Nephron progenitor cell (in vitro differentiated cells): ENCODE results near the gene DAPK1.

Source experiments
- DNase-seq: peaks from one replicate; pipeline ENCODE4 v3.0.0; 2021
- H3K27ac Mint-ChIP-seq: 2 replicates; pipeline ENCODE4 v1.8.0; 2021; ENCODE audit warnings: mild to moderate bottlenecking, moderate library complexity, mixed read lengths
- H3K27me3 Mint-ChIP-seq: 2 replicates; pipeline ENCODE4 v1.8.0; 2021; ENCODE audit warnings: mild to moderate bottlenecking, low read depth, mixed read lengths; ENCODE audit not compliant: poor library complexity
- H3K36me3 Mint-ChIP-seq: 2 replicates; pipeline ENCODE4 v1.8.0; 2021; ENCODE audit warnings: low read depth, mixed read lengths
- H3K4me1 Mint-ChIP-seq: 2 replicates; pipeline ENCODE4 v1.8.0; 2021; ENCODE audit warnings: mixed read lengths
- H3K4me3 Mint-ChIP-seq: 2 replicates; pipeline ENCODE4 v1.8.0; 2021; ENCODE audit warnings: mild to moderate bottlenecking, moderate library complexity, mixed read lengths
- H3K9me3 Mint-ChIP-seq: 2 replicates; pipeline ENCODE4 v1.8.0; 2021; ENCODE audit warnings: mild to moderate bottlenecking, moderate library complexity, mixed read lengths
- CTCF ChIP-seq: fragments of 200-600 bp; sonication (generic); IDR thresholded peaks from 2 replicates; pipeline ENCODE4 v1.5.0; 2021; ENCODE audit warnings: antibody characterized with exemption

DAPK1 gene

GRCh38 chr9:87517732-87518131 is 20.1 kb downstream of the DAPK1 start:
- no peak for TF ChIP-seq CTCF
- no peak overlapping the region for H3K4me3 Mint-ChIP-seq
- peaks cover 44% of the 10 kb centered on the region for H3K4me1 Mint-ChIP-seq

GRCh38 chr9:87518702-87519335 is 21.2 kb downstream of the DAPK1 start:
- Mint-ChIP-seq H3K27ac (no peak overlapping the region), H3K27me3 (peaks cover 6% of the 10 kb centered on the region), H3K9me3 (no peaks in the 10 kb centered on the region), H3K36me3 (peaks cover 30% of the 10 kb centered on the region), H3K4me3 (no peak overlapping the region), H3K4me1 (peaks cover 43% of the 10 kb centered on the region)
- no peak for TF ChIP-seq CTCF
- DNase-seq: no peak

More at GRCh38 chr9:87517732-87518131, 20.1 kb downstream of the DAPK1 start:
- Mint-ChIP-seq H3K27me3 (peaks cover 6% of the 10 kb centered on the region), H3K27ac (no peak overlapping the region), H3K9me3 (no peaks in the 10 kb centered on the region), H3K36me3 (peaks cover 34% of the 10 kb centered on the region)
- DNase-seq: no peak

- Mint-ChIP-seq H3K9me3 (no peaks in the 10 kb centered on the region), H3K36me3 (peaks cover 34% of the 10 kb centered on the region), H3K27ac (no peak overlapping the region), H3K4me3 (no peak overlapping the region), H3K27me3 (peaks cover 6% of the 10 kb centered on the region), H3K4me1 (peaks cover 38% of the 10 kb centered on the region)
- DNase-seq: no peak
- TF ChIP-seq CTCF: no peak
Measured at GRCh38 chr9:87519461-87519860, 21.8 kb downstream of the DAPK1 start.

- Mint-ChIP-seq H3K4me1 (peaks cover 36% of the 10 kb centered on the region), H3K27ac (no peak overlapping the region), H3K36me3 (peaks cover 40% of the 10 kb centered on the region), H3K27me3 (peaks cover 6% of the 10 kb centered on the region), H3K4me3 (no peak overlapping the region), H3K9me3 (no peaks in the 10 kb centered on the region)
- DNase-seq: no peak
- TF ChIP-seq CTCF: no peak
Measured at GRCh38 chr9:87520172-87520683, 22.6 kb downstream of the DAPK1 start.

GRCh38 chr9:87521834-87522233 is 24.2 kb downstream of the DAPK1 start:
- H3K27ac Mint-ChIP-seq: no peak overlapping the region
- H3K9me3 Mint-ChIP-seq: no peaks in the 10 kb centered on the region
- no peak for DNase-seq
- H3K4me1 Mint-ChIP-seq: peaks cover 21% of the 10 kb centered on the region
- no peak overlapping the region for H3K4me3 Mint-ChIP-seq
- peaks cover 37% of the 10 kb centered on the region for H3K36me3 Mint-ChIP-seq
- H3K27me3 Mint-ChIP-seq: peaks cover 6% of the 10 kb centered on the region
- TF ChIP-seq CTCF: no peak

GRCh38 chr9:87524061-87524460 is 26.4 kb downstream of the DAPK1 start:
- Mint-ChIP-seq H3K27me3 (peaks cover 6% of the 10 kb centered on the region), H3K9me3 (no peaks in the 10 kb centered on the region), H3K36me3 (peaks cover 46% of the 10 kb centered on the region), H3K4me1 (peaks cover 18% of the 10 kb centered on the region), H3K4me3 (no peak overlapping the region), H3K27ac (no peak overlapping the region)
- TF ChIP-seq CTCF: no peak
- DNase-seq: no peak
